GM12878 (cell line): ENCODE measurements around the gene GATA2. TPM values are rescaled to one million over a fixed set of nuclear protein-coding genes. Genes with fewer than 3 reads are reported as not detected.

ENCODE experiments used
- ATAC-seq: fragments of 200-7000 bp; cut with Tn5 transposase; 3 replicates; pipeline ENCODE4 v1.9.1; 2020; ENCODE audit warnings: mild to moderate bottlenecking, moderate library complexity
- BruUV-seq: library from RNA; stranded (reverse); fragments of 400-500 nt; replicated peaks from 2 replicates; lab custom pipeline; 2021; lab: Mats Ljungman, UMichigan
- CTCF ChIA-PET: fragments of 300-600 bp; sonication (Branson Sonifier 250); formaldehyde crosslinking; extraction: SDS; loops from one replicate; lab custom pipeline; 2021; ENCODE audit warnings: inconsistent platforms; lab: Yijun Ruan, JAX
- POLR2A ChIA-PET: fragments of 350-600 bp; formaldehyde crosslinking; extraction: SDS; loops from one replicate; lab custom pipeline; 2021; ENCODE audit warnings: inconsistent platforms; lab: Charles Lee
- RAD21 ChIA-PET: fragments of 300-600 bp; sonication (Branson Sonifier 250); formaldehyde crosslinking; loops from one replicate; lab custom pipeline; 2023; ENCODE audit warnings: antibody characterized with exemption; ENCODE audit not compliant: unreplicated experiment; lab: Charles Lee
- SMC1A ChIA-PET: fragments of 300-600 bp; sonication (Branson Sonifier 250); formaldehyde crosslinking; loops from one replicate; lab custom pipeline; 2023; ENCODE audit not compliant: unreplicated experiment, uncharacterized antibody; lab: Charles Lee
- DNase-seq: peaks from one replicate; pipeline ENCODE4 v3.0.0-alpha.2; 2011; ENCODE audit warnings: low read depth, low spot score
- FAIRE-seq: peaks from 3 replicates; lab custom pipeline; 2011; peaks lifted over from hg19 to GRCh38; lab: Jason Lieb, UNC
- H2AFZ ChIP-seq: 2 replicates; pipeline ENCODE4 v1.6.0; 2011; ENCODE audit warnings: low read depth, low read length, control low read depth; ENCODE audit not compliant: control insufficient read depth
- H3K27ac ChIP-seq: 2 replicates; pipeline ENCODE4 v1.5.1; 2011; ENCODE audit warnings: control low read depth; ENCODE audit not compliant: control insufficient read depth, insufficient read depth
- H3K27me3 ChIP-seq, 2 experiments: replicated peaks in 1 of 2; 2 replicates each; pipeline versions ENCODE4 v1.6.0 to v1.6.1; 2011; ENCODE audit warnings: low read length in 1 of 2; ENCODE audit not compliant: control insufficient read depth in 2 of 2, insufficient read depth in 2 of 2
- H3K36me3 ChIP-seq, 2 experiments: 2 replicates each; pipeline ENCODE4 v1.5.1; 2011; ENCODE audit warnings: low read length in 1 of 2; ENCODE audit not compliant: control insufficient read depth in 2 of 2, insufficient read depth in 2 of 2
- H3K4me1 ChIP-seq: 2 replicates; pipeline ENCODE4 v1.6.1; 2011; ENCODE audit warnings: mild to moderate bottlenecking, low read length, moderate library complexity, mixed read lengths; ENCODE audit not compliant: control insufficient read depth, insufficient read depth
- H3K4me2 ChIP-seq: 2 replicates; pipeline ENCODE4 v1.6.0; 2011; ENCODE audit warnings: control low read depth; ENCODE audit not compliant: control insufficient read depth, insufficient read depth
- H3K4me3 ChIP-seq: fragments of 200-600 bp; sonication (generic); 2 replicates; pipeline ENCODE4 v1.5.1; 2016
- H3K79me2 ChIP-seq: 2 replicates; pipeline ENCODE4 v1.6.0; 2011; ENCODE audit warnings: low read length; ENCODE audit not compliant: control insufficient read depth, insufficient read depth
- H3K9ac ChIP-seq: 2 replicates; pipeline ENCODE4 v1.8.0; 2011; ENCODE audit warnings: low read length, control low read depth, mixed read lengths; ENCODE audit not compliant: control insufficient read depth, insufficient read depth
- H3K9me3 ChIP-seq: replicated peaks from 3 replicates; pipeline ENCODE4 v1.5.1; 2011; ENCODE audit warnings: mild to moderate bottlenecking, low read length; ENCODE audit not compliant: control insufficient read depth, insufficient read depth
- H4K20me1 ChIP-seq: 2 replicates; pipeline ENCODE4 v1.6.0; 2011; ENCODE audit not compliant: control insufficient read depth, insufficient read depth
- BCLAF1 ChIP-seq: fragments of 450-650 bp; IDR thresholded peaks from 2 replicates; pipeline ENCODE4 v1.6.1; 2017; ENCODE audit warnings: antibody characterized with exemption, mild to moderate bottlenecking, moderate library complexity
- CEBPZ ChIP-seq: fragments of 150-350 bp; IDR thresholded peaks from 2 replicates; pipeline ENCODE4 v1.6.1; 2016; ENCODE audit warnings: low read depth, low read length
- CUX1 ChIP-seq: IDR thresholded peaks from 2 replicates; pipeline ENCODE4 v1.6.1; 2012; ENCODE audit warnings: improper control_type of control experiment, low read depth, low read length; ENCODE audit not compliant: insufficient replicate concordance
- EED ChIP-seq: sonication (generic); IDR thresholded peaks from 2 replicates; pipeline ENCODE4 v1.6.1; 2016; ENCODE audit warnings: antibody characterized with exemption, low read depth
- JUNB ChIP-seq: IDR thresholded peaks from 2 replicates; pipeline ENCODE4 v1.6.1; 2016; ENCODE audit warnings: antibody characterized with exemption, mild to moderate bottlenecking
- NR2C1 ChIP-seq: fragments of 450-650 bp; IDR thresholded peaks from 2 replicates; pipeline ENCODE4 v1.6.1; 2017; ENCODE audit warnings: antibody characterized with exemption, mild to moderate bottlenecking, moderate library complexity
- RAD21 ChIP-seq: IDR thresholded peaks from 2 replicates; pipeline ENCODE4 v1.6.1; 2011; ENCODE audit warnings: mild to moderate bottlenecking, low read depth, low read length, moderate library complexity; ENCODE audit not compliant: insufficient read depth
- SMARCA5 ChIP-seq: fragments of 450-650 bp; IDR thresholded peaks from 2 replicates; pipeline ENCODE4 v1.6.1; 2017; ENCODE audit warnings: mild to moderate bottlenecking
- SMC3 ChIP-seq: IDR thresholded peaks from 2 replicates; pipeline ENCODE4 v1.6.1; 2011; ENCODE audit warnings: low read length, improper control_type of control experiment, borderline replicate concordance
- TCF12 ChIP-seq: IDR thresholded peaks from 2 replicates; pipeline ENCODE4 v1.6.1; 2011; ENCODE audit warnings: low read depth, mild to moderate bottlenecking, low read length
- YY1 ChIP-seq: IDR thresholded peaks from 2 replicates; pipeline ENCODE4 v1.6.1; 2011; ENCODE audit warnings: low read depth, mild to moderate bottlenecking, low read length
- WGBS: methylation state at CpG from one replicate; pipeline ENCODE4 v1.1.6; 2016; ENCODE audit warnings: low lambda C conversion rate; ENCODE audit not compliant: insufficient replicate concordance, insufficient coverage; ENCODE audit errors: missing lambda C conversion rate; 5-methylcytosine and 5-hydroxymethylcytosine counted together
- in situ Hi-C: fragments of 300-500 bp; cut with MboI; formaldehyde crosslinking; loops from 9 replicates; pipeline ENCODE4 v1.14.3; 2018; ENCODE audit warnings: mixed read lengths
- intact Hi-C: fragments of 100-400 bp; cut with micrococcal nuclease; formaldehyde crosslinking; loops from one replicate; pipeline ENCODE4 v1.14.2; 2022; ENCODE audit not compliant: unreplicated experiment
- polyA plus RNA-seq, 11 experiments: library from polyadenylated mRNA; depleted of rRNA in 4 of 11; unstranded in 6 of 11; stranded (reverse) in 5 of 11; fragments of >200 nt; fragmentation: Nextera tagmentation in 4 of 11; fragmentation: Illumina TruSeq in 1 of 11; extraction: Ambion mirVana in 4 of 11; extraction: Trizol in 1 of 11; gene quantifications; 1 replicate in 1 of 11; 2 replicates in 10 of 11; pipeline versions ENCODE4 v1.2.1 to v1.2.3, GENCODE V29; 2011 to 2016; ENCODE audit warnings: inconsistent platforms in 2 of 11, missing spikeins in 2 of 11, low read depth in 1 of 11
- total RNA-seq, 4 experiments: library from RNA; depleted of rRNA in 3 of 4; stranded (reverse); fragments of >200 nt in 3 of 4; fragmentation: Illumina TruSeq in 1 of 4; extraction: Trizol in 1 of 4; gene quantifications; 2 replicates each; pipeline versions ENCODE4 v1.2.1 to v1.2.3, GENCODE V29; 2013 to 2021

Gene GATA2
- total and polyA plus RNA-seq, 10 of the 15 experiments (the other 5 are each of a cell fraction or from before 2014, with no cell fraction given), result 0.56 TPM; not detected in 9

GRCh38 chr3:128497305-128498126, 4.5 kb upstream of the GATA2 start:
- no peak for FAIRE-seq
- in situ Hi-C loops (loop anchor here (10.0 kb wide), 1 partner anchor 403 kb away; no protein-coding TSS in a partner anchor), intact Hi-C loops (loop anchor here (1.0 to 10.0 kb wide), 3 partner anchors 71 to 400 kb away; no protein-coding TSS in a partner anchor)
- Histone ChIP-seq H3K4me1 (no peaks in the 10 kb centered on the region), H3K79me2 (no peaks in the 10 kb centered on the region), H4K20me1 (no peaks in the 10 kb centered on the region), H3K9ac (no peak overlapping the region), H3K4me2 (peak overlapping the region; percentile 71), H3K36me3 (no peaks in the 10 kb centered on the region), H3K9me3 (no peaks in the 10 kb centered on the region), H3K27me3 (peaks cover 9% of the 10 kb centered on the region in 2 experiments), H3K4me3 (0 out of 2 replicates have a peak overlapping the region, but pooled peaks have one; percentile 11), H3K27ac (no peak overlapping the region), H2AFZ (peak overlapping the region; percentile 47; the same call in 1 of the 2 replicates)
- POLR2A ChIA-PET, result no interaction called here
- 11% methylated on average over 49 of the region's 77 CpGs for WGBS
- CTCF ChIA-PET, result interaction anchor here (1.2 to 2.1 kb wide), 3 partner anchors 9 to 71 kb away, joined by 4 to 8 read pairs (median 7); no protein-coding TSS in a partner anchor
- SMC1A ChIA-PET, result interaction anchor here (1.1 kb wide), 1 partner anchor 394 kb away, joined by 3 read pairs; no protein-coding TSS in a partner anchor
- no peak for DNase-seq
- peak; percentile 72 for ATAC-seq
- no TSS peak for BruUV-seq
- RAD21 ChIA-PET, result interaction anchor here (0.7 to 1.0 kb wide), 3 partner anchors 64 to 402 kb away, joined by 3 read pairs; no protein-coding TSS in a partner anchor
- no peak for TF ChIP-seq EED
- TF ChIP-seq BCLAF1, result no peak
- TF ChIP-seq CEBPZ, result no peak
- TF ChIP-seq SMC3, result peak; percentile 52
- peak; percentile 61 for TF ChIP-seq RAD21
- TF ChIP-seq YY1, result peak; percentile 92
- no peak for TF ChIP-seq SMARCA5
- TF ChIP-seq CUX1, result no peak
- no peak for TF ChIP-seq JUNB
- TF ChIP-seq TCF12, result no peak
- TF ChIP-seq NR2C1, result no peak
